HG03520 (cell line): Measurements from ENCODE around the gene PDSS2.
"Not testable (repeated sequence)": the region's sequence is repeated elsewhere in the genome, so short reads cannot be mapped to it uniquely, and the experiment has no call there.

Source experiments
- ATAC-seq: cut with Tn5 transposase; IDR thresholded peaks from one replicate; pipeline ENCODE4 v1.9.1; 2021; ENCODE audit warnings: mild to moderate bottlenecking, moderate library complexity; ENCODE audit not compliant: unreplicated experiment

PDSS2 gene

DNA sequence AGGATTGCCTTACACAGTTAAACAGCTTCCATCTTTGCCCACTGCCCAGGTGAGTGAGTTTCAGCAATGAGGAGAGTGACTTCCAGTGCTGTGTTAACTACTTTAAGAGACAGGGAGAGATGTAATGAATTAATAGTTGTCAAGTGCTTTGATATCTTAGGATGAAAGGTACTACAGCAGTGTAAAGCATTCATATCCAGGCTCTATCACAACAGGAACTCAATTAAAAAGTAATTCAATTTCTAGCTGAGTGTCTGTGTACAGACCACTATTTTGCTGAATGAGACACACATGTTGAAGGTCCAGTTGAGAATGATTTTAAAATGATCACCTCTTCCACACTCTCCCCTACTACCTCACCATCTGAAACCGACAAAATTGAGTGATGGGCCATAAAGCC lies 273.3 kb downstream of the PDSS2 start:
- ATAC-seq, result no peak

DNA sequence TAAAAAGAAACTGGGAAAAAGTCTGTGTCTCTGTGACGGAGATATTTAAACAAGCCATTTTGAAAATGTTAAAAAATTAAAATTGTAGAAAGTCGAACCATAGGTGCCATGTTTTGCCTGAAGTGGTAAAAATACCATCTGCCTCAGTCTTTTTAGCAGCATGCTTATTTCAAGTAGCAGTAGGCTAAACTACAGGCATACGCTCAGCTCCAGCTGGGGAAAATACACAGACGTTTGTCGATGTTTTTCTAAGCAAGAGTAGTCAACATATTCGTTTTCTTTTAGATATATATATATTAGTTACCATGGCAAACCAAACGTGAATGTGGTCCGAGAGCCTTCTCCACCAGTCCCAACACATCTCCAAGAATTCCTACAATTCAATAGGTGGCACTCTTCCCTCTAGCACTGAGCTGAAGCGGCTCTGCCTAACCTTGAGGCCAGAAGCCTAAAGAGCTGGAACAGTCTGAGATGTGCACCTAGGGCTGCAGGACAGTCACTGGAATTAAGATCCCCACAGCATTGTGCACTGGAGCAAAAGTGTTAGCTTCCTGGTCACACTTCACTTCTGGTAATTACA lies 273.9 kb downstream of the PDSS2 start:
- ATAC-seq, result no peak

DNA sequence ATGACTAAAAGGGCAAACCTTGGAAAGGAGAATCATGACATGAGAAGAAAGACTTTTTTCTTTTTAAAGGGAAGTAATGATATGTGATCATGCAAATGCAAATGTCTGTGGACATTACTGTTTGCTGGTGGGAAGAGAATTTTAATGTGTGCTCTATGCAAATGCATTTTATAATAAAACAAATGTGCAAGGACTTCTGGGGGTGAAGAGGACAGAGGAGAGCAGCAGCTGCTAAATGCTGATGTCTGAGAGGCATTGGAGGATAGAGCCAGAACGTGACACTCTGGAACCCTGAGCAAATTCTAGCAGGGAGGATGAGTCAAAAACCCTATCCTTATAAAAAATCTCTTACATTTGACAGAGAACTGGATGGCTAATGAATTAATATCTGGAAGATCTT lies 274.9 kb downstream of the PDSS2 start:
- no peak for ATAC-seq

DNA sequence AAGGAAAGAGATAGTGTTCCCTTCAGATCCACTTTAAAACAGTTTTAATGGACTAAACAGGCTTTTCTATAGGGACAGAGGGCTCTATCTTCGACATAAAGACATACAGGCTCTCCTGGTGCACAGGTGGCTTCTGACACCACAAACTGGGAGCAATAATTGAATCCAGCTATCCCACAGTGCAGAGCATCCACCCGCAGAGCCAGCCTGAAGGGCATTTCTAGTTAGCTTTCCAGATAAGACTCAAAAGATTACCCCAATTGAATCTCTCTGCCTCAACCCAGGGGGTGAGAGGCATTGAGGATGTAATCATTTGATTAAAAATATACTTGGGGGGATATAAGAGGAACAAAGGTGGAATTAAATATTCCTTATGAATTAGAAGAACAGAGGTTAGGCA lies 279.3 kb downstream of the PDSS2 start:
- no peak for ATAC-seq

DNA sequence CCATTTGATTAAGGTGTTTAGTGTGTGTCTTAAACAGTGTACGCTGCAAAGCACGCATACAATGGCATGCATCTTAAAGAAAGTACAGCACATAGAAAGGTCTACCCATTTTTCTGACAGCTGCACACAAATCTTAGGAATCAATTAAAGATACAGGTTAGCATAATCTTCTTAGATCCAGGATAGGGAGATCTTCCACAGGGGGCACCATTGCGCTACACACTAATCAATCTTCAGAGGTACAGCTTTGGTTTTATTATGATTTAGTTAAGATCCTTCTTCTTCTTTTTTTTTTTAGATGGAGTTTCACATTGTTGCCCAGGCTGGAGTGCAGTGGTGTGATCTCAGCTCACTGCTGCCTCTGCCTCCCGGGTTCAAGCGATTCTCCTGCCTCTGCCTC lies 280.4 kb downstream of the PDSS2 start:
- no peak for ATAC-seq

DNA sequence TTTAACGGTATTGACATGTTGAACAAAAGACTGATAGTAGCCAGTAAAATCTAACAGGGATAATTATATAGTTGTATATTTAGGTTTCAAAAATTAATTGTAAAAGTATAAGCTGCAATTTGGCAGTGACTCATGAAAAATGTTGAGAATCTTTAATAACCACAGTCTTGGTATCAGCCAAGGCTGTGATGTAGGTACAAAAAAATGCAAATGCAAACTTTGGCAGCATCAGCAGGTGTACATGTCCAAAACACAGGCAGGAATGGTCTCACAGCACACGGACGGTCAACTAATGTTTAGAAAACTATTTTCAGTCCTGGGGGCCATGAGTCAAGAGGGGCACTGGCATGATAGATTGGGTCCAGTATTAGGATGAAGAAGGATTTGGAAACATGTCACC lies 285.6 kb downstream of the PDSS2 start:
- ATAC-seq, result no peak

DNA sequence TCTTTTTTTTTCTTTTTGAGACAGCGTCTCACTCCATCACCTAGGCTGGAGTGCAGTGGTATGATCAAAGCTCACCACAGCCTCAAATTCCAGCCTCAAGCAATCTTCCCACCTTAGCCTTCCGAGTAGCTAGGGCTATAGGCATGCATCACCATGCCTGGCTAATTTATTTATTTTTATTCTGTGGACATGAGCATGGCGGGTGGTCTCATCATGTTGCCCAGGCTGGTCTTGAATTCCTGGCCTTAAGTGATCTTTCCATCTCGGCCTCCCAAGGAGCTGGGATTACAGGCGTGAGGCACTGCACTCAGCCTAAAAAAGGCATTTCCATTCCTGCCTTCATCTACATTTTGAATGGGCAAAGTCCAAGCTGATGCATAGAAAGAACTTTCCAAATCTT lies 287.9 kb downstream of the PDSS2 start:
- ATAC-seq, result no peak

DNA sequence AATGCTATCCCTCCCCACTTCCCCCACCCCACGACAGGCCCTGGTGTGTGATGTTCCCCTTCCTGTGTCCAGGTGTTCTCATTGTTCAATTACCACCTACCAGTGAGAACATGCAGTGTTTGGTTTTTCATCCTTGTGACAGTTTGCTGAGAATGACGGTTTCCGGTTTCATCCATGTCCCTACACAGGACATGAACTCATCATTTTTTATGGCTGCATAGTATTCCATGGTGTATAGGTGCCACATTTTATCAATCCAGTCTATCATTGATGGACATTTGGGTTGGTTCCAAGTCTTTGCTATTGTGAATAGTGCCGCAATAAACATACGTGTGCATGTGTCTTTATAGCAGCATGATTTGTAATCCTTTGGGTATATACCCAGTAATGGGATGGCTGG lies 295.1 kb downstream of the PDSS2 start:
- ATAC-seq, result not testable (repeated sequence)

DNA sequence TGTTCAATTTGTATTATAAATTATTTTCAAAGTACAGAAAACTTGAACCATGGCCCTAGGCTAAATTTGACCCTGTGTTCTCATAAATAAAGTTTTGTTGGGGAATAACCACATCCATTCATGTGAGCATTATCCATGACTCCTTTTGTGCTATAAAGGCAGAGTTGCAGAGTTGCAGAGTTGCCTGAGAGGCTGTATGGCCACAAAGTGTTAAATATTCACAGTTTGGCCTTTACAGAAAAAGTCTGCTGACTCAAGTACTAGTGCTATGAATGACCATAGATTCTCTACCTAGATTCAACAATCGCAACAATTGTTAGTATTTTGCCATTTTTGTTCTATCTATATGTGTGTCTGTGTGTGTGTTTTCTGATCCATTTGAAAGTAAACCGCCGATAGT lies 297.8 kb downstream of the PDSS2 start:
- ATAC-seq, result no peak

DNA sequence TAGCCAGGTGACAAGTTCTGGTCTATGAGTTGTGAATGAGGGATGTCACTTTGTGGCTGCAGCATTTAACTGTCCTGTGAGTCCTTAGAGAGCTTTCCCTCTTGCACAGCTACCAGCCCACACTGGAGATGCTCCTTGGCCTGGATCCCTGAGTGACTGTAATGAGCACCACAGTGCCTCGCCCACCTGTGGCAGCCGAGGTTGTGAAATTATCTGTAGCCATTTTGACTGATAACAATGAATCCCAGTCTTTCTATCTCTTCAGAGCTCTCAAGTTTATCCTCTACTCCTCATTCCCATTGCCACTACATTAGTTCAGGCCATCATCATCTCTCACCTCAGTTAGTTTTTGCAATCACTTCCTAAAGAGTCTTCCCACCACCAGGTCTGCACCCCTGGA lies 302.7 kb downstream of the PDSS2 start:
- ATAC-seq, result no peak

DNA sequence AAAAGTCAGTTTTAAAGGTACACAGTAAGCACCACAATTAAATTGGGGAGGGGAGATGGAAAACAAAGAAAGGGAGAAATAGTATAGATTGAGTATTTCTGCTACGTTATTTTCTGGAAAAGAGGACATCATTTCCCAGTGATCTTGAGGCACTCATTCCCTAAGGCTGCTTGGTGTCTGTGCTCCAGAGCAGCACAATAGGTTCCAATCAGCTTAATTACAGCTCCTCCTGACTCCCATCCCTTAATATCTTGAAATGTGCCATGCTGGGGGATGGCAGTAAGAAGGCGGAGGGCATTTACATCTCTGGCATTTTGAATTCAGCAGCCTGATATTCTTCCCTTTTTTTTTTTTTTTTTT lies 304.6 kb downstream of the PDSS2 start:
- ATAC-seq, result no peak

DNA sequence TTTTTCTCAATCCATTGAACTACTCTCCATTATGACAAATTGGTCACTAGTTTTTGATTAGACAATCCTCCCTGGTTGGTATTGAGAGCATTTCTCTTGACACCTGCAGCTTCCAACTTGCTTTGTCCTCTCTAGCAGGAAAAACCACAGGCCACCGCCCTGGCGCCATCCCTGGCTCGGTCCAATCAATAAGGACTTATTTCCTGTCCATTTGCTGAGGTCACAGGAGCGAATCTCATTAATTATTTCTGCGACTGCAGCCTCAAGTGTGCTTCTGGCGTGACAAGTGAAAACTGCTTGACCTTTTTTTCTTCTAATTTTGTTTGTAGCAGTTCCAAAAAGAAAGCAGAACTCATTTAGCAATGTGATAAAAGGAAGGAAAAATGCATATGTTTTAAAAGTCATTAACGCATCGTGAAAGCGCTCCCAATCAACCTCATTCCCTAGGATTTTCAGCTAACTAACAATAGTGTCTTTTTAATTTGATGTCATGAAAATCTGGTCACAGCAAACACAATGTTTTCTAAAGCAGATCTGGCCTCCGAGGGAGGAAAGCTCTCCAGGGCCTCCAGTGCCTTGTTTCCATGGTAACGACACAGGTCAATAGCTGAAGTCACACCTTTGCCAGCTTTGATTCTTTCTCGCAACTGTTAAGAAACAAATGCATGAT lies 305.1 kb downstream of the PDSS2 start:
- ATAC-seq, result no peak

DNA sequence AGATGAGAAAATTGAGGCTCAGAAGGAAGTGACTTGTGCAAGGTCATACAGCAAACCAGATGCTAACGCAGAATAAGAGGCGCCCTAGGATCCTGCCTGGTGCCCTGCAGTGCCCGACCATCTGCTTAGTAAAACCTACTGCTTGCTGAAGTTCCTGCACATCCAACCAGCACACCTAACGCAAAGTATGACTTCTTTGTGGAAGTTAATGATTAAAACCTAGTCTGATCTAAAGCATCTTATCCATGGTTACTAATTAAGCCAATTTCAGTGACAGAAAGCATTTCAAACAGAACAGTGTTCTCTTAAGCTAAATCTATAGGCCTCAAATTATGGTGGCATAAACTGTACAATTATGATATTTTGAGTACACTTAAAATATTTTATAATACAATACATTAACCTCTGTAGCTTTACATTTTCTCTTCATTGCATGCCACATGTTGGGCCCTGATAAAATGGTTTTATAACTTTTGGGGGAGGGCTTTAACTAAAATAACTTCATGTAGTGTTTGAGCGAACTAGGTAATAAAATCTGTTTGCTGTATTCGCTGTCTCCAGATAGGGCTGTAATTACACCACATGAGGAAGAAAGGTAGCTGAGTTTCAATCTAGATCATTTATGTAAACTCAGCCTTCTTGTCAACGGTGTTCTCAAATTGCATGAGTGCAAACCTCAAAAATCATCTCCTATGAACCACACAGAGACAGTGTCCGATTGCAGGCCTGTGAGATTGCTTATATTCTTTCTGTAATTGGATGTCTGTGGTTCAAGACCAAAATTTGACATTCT lies 306.5 kb downstream of the PDSS2 start:
- no peak for ATAC-seq

DNA sequence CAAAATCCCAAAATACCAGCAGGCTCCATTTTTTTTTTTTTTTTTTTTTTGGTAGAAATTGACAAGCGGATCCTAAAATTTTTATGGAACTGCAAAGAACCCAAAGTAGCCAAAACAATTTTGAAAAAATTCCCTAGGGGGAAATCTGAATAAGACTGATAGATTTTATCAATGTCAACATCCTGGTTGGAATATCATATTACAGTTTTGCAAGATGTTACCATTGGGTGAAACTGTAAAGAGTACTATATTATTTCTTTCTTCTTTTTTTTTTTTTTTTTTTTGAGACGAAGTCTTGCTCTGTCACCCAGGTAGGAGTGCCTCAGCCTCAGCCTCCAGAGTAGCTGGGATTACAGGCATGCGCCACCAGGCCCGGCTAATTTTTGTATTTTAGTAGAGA lies 314.7 kb downstream of the PDSS2 start:
- no peak for ATAC-seq

DNA sequence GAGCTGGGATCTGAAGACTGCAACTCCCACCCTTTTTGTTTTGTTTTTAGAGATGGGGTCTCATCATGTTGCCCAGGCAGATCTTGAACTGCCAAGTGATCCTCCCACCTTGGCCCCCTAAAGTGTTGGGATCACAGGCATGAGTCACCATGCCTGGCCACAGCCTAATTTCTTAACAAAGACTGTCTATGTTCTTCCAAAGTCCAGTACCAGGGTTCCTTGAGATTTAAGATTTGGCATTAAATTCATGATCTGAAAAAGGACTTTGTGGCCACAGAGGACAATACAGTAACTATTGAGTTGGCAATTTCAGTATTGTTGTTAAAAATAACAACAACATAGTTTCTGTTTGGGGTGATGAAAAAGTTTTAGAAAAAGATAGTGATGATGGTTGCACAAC lies 315.4 kb downstream of the PDSS2 start:
- ATAC-seq, result no peak

DNA sequence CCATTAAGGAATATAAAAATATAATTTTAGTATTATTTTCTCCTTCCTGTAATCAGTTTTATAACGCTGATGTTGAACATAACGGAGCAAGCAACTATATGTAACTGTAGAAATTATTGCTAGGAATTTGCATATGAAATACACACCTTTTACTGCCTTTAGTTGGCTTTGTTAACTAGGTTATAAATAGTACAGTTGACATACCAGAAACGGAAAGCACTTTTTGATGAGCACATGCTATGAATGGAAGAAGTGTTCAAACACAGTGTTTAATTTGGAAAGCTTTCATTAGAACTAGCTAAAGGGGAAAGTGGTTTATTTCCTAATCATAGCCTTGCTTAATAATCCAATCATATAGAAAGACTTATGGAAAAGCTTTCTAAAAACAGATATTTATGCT lies 318.8 kb downstream of the PDSS2 start:
- no peak for ATAC-seq

DNA sequence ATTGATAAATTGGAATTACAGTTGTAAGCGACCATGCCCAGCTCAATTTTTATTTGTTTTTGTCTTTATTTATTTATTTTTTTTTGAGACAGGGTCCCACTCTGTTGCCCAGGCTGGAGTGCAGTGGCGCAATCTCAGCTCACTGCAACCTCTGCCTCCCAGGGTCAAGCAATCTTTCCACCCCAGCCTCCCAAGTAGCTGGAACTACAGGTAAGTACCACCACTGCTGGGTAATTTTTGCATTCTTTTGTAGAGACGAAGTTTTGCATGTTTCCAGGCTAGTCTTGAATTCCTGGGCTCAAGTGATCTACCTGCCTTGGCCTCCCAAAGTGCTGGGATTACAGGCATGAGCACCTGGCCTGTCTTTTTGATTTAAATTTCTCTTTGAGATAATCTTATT lies 323.0 kb downstream of the PDSS2 start:
- not testable (repeated sequence) for ATAC-seq

DNA sequence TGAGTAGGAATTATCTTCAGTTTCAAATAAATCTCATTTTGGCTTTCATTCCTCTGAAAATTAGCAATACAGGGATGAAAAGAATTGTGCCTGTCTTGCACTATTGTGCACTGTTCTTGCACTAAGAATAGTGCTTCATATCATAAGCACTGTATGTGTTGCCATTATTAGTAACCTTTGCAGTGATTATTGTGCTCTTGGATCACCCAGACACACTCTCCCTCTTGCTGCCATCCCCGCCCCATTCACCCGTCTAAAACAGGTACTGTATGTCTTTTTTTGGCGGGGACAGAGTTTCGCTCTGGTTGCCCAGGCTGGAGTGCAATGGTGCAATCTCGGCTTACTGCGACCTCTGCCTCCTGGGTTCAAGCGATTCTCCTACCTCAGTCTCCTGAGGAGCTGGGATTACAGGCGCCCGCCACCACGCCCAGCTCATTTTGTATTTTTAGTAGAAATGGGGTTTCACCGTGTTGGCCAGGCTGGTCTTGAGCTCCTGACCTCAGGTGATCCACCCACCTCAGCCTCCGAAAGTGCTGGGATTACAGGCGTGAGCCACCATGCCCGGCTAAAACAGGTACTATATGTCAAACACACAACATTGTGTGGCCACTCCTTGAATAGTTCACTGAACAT lies 324.2 kb downstream of the PDSS2 start:
- ATAC-seq, result not testable (repeated sequence)

DNA sequence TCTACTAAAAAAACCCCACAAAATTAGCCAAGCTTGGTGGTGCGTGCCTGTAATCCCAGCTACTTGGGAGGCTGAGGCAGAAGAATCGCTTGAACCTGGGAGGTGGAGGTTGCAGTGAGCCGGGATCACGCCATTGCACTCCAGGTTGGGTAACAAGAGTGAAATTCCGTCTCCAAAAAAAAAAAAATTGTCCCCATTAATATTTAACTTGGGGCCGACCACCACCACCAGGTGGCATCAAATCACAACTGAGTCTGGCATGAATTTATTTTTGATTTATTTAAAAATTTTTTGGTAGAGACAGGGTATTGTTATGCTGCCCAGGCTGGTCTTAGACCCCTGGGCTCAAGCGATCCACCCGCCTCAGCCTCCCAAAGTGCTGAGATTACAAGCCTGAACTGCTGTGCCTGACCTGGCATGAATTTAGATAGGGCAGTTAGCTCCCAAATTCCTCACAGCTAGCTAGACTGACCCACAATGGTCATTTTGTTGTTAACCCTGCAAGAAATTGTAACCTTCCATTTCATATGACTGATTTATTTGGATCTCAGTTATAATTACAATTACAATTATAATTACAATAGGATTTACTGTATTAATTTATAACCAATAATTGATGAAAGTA lies 326.9 kb downstream of the PDSS2 start:
- ATAC-seq, result no peak

DNA sequence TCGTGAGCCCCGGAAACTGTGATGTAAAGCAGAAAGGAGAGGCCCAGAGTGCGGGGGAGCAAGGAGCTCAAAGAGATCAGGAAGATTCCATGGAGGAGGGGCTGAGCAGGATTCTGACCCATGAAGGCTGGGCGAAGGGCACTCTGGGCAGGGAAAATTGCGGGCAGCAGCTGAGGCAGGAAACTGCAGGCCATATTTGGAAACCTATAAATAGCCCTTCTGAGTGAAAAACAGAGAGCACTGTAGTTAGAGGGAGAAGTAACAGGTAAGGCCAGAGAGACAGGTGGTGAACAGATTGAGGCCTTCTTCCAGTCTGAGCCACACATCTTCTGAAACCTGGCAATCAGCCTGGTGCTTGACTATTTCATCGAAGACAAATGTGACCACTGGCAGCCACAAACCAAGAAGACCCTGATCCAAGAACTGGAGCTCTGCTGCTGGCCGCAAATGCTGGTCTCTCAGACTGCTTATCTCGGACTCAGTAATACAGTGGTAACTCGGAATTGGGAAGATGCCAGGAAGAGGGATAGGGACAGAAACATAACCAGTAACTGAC lies 329.9 kb downstream of the PDSS2 start:
- ATAC-seq, result no peak

DNA sequence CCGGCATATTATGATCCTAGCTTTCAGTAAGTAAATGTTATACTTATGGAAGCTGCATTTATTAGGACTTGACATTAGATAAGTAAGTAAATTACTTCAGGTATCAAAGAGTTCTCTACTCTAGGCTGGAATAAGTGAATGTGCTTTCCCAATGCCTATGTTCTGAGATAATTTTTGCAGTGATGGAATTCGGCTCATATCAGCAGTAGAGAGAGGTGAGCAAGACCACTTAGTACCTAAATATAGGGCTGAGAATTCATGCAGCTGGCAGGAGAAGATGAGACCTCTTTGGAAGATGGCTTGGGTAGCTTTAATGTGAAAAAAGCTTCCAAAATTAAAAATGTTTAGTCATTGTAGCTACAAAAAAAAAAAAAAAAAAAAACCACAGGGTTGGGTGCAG lies 330.8 kb downstream of the PDSS2 start:
- ATAC-seq, result no peak
